Bronchial epithelial cell (primary cell): Measurements from ENCODE around the gene NDUFS6. TPM values are rescaled to one million over a fixed set of nuclear protein-coding genes. Genes with fewer than 3 reads are reported as not detected.
"Not testable (repeated sequence)": the region's sequence is repeated elsewhere in the genome, so short reads cannot be mapped to it uniquely, and the experiment has no call there.

Source experiments
- DNase-seq: peaks from one replicate; pipeline ENCODE4 v3.0.0-alpha.2; 2010; ENCODE audit warnings: low read depth
- FAIRE-seq: peaks from 2 replicates; lab custom pipeline; 2011; peaks lifted over from hg19 to GRCh38; lab: Jason Lieb, UNC
- H3K27me3 ChIP-seq: 2 replicates; pipeline ENCODE4 v1.5.1; 2011; ENCODE audit warnings: low read length; ENCODE audit not compliant: control insufficient read depth, insufficient read depth
- H3K36me3 ChIP-seq: 2 replicates; pipeline ENCODE4 v1.5.1; 2011; ENCODE audit warnings: low read length; ENCODE audit not compliant: control insufficient read depth, insufficient read depth
- H3K4me3 ChIP-seq: 2 replicates; pipeline ENCODE4 v1.5.1; 2011; ENCODE audit warnings: mild to moderate bottlenecking, low read depth, low read length, control low read depth
- CTCF ChIP-seq: IDR thresholded peaks from 2 replicates; pipeline ENCODE4 v1.5.1; 2011; ENCODE audit warnings: mild to moderate bottlenecking, moderate library complexity, low read length, control low read depth, inconsistent platforms; ENCODE audit not compliant: insufficient read depth, severe bottlenecking
- total RNA-seq: library from RNA; depleted of rRNA; stranded (reverse); fragments of >200 nt; gene quantifications from 2 replicates; pipeline ENCODE4 v1.2.1, GENCODE V29; 2014

NDUFS6 gene
- total RNA-seq, 1 donor from 2014 or later = 21.1 TPM

GRCh38 chr5:1795506-1795905 lies 5.7 kb upstream of the NDUFS6 start:
- FAIRE-seq (no peak), DNase-seq (no peak)
- H3K27me3 ChIP-seq = no peaks in the 10 kb centered on the region
- H3K36me3 ChIP-seq = peaks cover 11% of the 10 kb centered on the region
- TF ChIP-seq CTCF = no peak
- no peak overlapping the region for H3K4me3 ChIP-seq

- no peak for FAIRE-seq
- TF ChIP-seq CTCF = no peak
- no peak overlapping the region for H3K4me3 ChIP-seq
- DNase-seq = no peak
- H3K36me3 ChIP-seq = peaks cover 11% of the 10 kb centered on the region
- H3K27me3 ChIP-seq = no peaks in the 10 kb centered on the region
These were observed 5.3 kb upstream of the NDUFS6 start for GRCh38 chr5:1795931-1796330.

GRCh38 chr5:1796371-1797102 lies 4.7 kb upstream of the NDUFS6 start:
- no peak overlapping the region for H3K4me3 ChIP-seq
- peaks cover 11% of the 10 kb centered on the region for H3K36me3 ChIP-seq
- FAIRE-seq (no peak), DNase-seq (no peak)
- TF ChIP-seq CTCF = no peak
- no peaks in the 10 kb centered on the region for H3K27me3 ChIP-seq

GRCh38 chr5:1797103-1797800 lies 4.0 kb upstream of the NDUFS6 start:
- no peak for TF ChIP-seq CTCF
- Histone ChIP-seq H3K4me3 (no peak overlapping the region), H3K27me3 (no peaks in the 10 kb centered on the region), H3K36me3 (peaks cover 11% of the 10 kb centered on the region)
- DNase-seq = no peak
- FAIRE-seq = no peak

- no peak for TF ChIP-seq CTCF
- H3K4me3 ChIP-seq = no peak overlapping the region
- no peaks in the 10 kb centered on the region for H3K27me3 ChIP-seq
- peaks cover 11% of the 10 kb centered on the region for H3K36me3 ChIP-seq
- FAIRE-seq = no peak
- DNase-seq = no peak
These were observed 3.4 kb upstream of the NDUFS6 start for GRCh38 chr5:1797855-1798254.

GRCh38 chr5:1798589-1798988 lies 2.6 kb upstream of the NDUFS6 start:
- peak overlapping the region; percentile 92 for H3K4me3 ChIP-seq
- not testable (repeated sequence) for FAIRE-seq, H3K27me3 ChIP-seq, DNase-seq
- peaks cover 11% of the 10 kb centered on the region for H3K36me3 ChIP-seq
